ENCODE data around the gene RGS9. TPM values are rescaled to one million over a fixed set of nuclear protein-coding genes. Genes with fewer than 3 reads are reported as not detected.
"Not testable (repeated sequence)": the region's sequence is repeated elsewhere in the genome, so short reads cannot be mapped to it uniquely, and the experiment has no call there.

The RGS9 gene
- total RNA-seq, 1 donor from 2014 or later, result 7.9 TPM

DNA sequence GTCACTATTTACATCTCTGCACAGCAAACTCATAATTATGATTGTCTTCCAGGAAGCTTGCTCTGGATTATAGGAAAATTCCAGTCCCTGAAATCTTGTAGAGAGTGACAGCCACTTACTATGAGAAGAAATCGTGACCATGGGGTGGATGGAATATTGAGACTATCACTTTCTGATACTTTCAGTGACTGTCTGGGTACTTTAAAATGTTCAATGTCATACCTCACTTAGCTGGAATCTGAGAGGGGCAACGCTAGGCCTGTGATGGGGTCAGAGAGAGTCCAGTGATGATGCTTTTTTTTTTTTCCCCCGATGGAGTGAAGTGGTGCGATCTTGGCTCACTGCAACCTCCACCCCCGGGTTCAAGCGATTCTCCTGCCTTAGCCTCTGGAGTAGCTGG lies 32.2 kb upstream of the RGS9 start:
- Histone ChIP-seq H3K27me3 (ENCODE audit: low read depth) (no peaks in the 10 kb centered on the region), H3K36me3 (no peaks in the 10 kb centered on the region), H3K9me3 (no peaks in the 10 kb centered on the region), H3K4me1 (peaks cover 25% of the 10 kb centered on the region), H3K4me3 (no peak overlapping the region), H3K27ac (no peak overlapping the region)
- ATAC-seq (no peak), DNase-seq (no peak)
- intact Hi-C loops (cut with DNase I), result no loop called here
- TF ChIP-seq, protein P1, sequence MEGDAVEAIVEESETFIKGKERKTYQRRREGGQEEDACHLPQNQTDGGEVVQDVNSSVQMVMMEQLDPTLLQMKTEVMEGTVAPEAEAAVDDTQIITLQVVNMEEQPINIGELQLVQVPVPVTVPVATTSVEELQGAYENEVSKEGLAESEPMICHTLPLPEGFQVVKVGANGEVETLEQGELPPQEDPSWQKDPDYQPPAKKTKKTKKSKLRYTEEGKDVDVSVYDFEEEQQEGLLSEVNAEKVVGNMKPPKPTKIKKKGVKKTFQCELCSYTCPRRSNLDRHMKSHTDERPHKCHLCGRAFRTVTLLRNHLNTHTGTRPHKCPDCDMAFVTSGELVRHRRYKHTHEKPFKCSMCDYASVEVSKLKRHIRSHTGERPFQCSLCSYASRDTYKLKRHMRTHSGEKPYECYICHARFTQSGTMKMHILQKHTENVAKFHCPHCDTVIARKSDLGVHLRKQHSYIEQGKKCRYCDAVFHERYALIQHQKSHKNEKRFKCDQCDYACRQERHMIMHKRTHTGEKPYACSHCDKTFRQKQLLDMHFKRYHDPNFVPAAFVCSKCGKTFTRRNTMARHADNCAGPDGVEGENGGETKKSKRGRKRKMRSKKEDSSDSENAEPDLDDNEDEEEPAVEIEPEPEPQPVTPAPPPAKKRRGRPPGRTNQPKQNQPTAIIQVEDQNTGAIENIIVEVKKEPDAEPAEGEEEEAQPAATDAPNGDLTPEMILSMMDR (IDR thresholded peaks at IDR 0.05), result no peak

DNA sequence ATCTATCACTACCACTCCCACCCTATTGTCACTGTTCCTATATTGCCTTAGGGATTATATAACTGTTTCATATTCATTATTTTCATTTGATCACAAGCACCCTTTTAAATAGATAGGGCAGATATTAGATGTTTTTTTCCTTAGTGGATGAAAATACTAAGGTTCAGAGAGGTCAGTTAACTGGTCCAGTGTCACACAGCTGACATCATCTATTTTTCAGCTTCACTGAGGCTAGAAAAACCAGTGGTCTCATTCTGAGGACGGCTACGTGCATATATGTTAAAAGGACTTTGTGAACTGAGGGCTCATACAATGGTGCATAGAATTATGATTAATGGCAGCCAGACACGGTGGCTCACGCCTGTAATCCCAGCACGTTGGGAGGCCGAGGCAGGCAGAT lies 29.0 kb upstream of the RGS9 start:
- TF ChIP-seq, protein P1 (IDR thresholded peaks at IDR 0.05), result no peak
- Histone ChIP-seq H3K4me3 (no peak overlapping the region), H3K27me3 (ENCODE audit: low read depth) (no peaks in the 10 kb centered on the region), H3K27ac (no peak overlapping the region), H3K9me3 (no peaks in the 10 kb centered on the region), H3K36me3 (no peaks in the 10 kb centered on the region), H3K4me1 (peaks cover 16% of the 10 kb centered on the region)
- DNase-seq (no peak), ATAC-seq (no peak)
- intact Hi-C loops (cut with DNase I), result no loop called here

DNA sequence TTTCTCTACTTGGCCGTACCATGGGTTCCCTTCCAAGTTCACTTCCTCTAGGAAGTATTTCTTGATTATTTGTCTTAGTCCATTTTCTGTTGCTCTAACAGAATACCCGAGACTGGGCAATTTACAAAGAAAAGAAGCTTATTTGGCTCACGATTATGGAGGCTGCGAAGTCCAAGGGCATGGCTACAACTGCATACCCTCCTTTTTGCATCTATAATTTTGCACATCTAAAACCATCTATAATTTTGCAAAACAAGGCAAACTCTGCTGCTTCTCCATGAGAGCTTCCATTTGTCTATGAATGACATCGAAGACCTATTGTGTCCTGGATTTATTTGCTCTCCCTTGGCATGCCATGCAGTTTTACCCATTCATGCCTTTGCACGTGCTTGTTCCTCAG lies 27.6 kb upstream of the RGS9 start:
- TF ChIP-seq, protein P1 (IDR thresholded peaks at IDR 0.05), result no peak

DNA sequence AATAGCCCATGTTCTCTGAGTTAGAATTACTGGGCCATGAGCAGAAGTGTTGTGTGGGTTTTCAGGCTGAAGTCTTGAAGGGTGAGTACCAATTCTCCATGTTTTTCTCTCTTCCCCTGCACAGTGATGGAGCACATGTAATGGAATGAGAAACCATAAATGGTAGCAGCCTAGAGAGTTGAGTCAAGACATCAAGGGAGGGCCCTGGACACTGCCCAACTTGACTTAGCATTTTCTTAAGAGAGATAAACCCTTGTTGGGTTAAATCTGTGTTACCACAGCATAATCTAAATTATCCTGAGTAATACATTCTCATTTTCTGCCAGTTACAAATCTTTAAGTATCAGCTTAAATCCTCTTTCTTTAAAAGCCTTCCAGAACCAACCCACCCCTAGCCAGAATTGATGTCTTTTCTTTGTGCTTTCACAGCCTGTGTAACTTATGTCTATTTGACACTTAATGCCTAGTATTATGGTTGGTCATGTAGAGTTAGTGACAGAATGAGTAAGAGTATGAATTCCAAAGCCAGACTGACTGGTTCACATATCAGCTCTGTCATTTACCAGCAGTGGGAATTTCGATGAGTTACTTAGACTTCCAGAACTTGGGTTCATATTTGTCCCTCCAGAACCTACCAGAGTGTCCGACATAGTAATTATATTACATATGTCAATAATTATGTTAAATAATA lies 27.0 kb upstream of the RGS9 start:
- Histone ChIP-seq H3K27me3 (ENCODE audit: low read depth) (no peaks in the 10 kb centered on the region), H3K36me3 (no peaks in the 10 kb centered on the region), H3K4me3 (no peak overlapping the region), H3K9me3 (no peaks in the 10 kb centered on the region), H3K27ac (no peak overlapping the region), H3K4me1 (peaks cover 16% of the 10 kb centered on the region)
- intact Hi-C loops (cut with DNase I), result no loop called here
- DNase-seq (no peak), ATAC-seq (no peak)
- TF ChIP-seq, protein P1 (IDR thresholded peaks at IDR 0.05), result no peak

More for the DNA sequence above, 27.6 kb upstream of the RGS9 start:
- no peak for ATAC-seq
- no peaks in the 10 kb centered on the region for H3K9me3 ChIP-seq
- no peaks in the 10 kb centered on the region for H3K36me3 ChIP-seq
- H3K4me1 ChIP-seq, result peaks cover 16% of the 10 kb centered on the region
- H3K27me3 ChIP-seq (ENCODE audit: low read depth), result no peaks in the 10 kb centered on the region
- no peak overlapping the region for H3K4me3 ChIP-seq
- intact Hi-C loops (cut with DNase I), result no loop called here
- no peak for DNase-seq
- H3K27ac ChIP-seq, result no peak overlapping the region

DNA sequence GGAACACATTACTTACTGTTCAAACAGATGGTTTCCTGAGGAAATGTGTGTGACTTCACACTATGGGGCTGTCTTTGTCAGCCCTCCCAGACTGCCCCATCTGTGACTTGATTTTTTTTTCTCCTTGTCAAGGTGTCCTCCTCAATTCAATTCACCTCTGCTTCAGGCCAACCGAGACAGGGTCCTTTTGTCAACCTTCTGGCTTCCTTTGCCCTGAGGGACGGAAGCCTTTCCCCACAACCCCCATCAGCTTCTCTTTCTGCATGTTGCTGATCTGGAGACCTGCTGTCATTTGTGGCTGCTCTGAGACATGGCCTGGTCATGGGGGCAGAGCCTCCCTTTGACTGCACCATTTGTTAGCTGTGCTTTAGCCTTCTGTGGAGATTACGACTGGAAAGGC lies 21.3 kb upstream of the RGS9 start:
- Histone ChIP-seq H3K27ac (no peak overlapping the region), H3K4me3 (no peak overlapping the region), H3K36me3 (no peaks in the 10 kb centered on the region), H3K4me1 (no peaks in the 10 kb centered on the region), H3K27me3 (ENCODE audit: low read depth) (no peaks in the 10 kb centered on the region), H3K9me3 (no peaks in the 10 kb centered on the region)
- DNase-seq (no peak), ATAC-seq (no peak)
- intact Hi-C loops (cut with DNase I), result no loop called here
- TF ChIP-seq, protein P1 (IDR thresholded peaks at IDR 0.05), result no peak

DNA sequence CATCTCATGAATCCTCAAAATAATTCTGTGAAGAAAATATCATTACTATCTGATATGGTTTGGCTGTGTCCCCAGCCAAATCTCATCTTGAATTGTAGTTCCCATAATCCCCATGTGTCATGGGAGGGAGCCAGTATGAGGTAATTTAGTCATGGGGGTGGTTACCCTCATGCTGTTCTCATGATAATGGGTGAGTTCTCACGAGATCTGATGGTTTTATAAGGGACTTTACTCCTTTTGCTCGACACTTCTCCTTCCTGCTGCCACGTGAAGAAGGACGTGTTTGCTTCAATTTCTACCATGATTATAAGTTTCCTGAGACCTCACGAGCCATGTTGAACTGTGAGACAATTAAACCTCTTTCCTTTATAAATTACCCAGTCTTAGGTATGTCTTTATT lies 20.7 kb upstream of the RGS9 start:
- H3K4me3 ChIP-seq; ATAC-seq; H3K27me3 ChIP-seq (ENCODE audit: low read depth); H3K36me3 ChIP-seq; H3K4me1 ChIP-seq; intact Hi-C loops (cut with DNase I); H3K27ac ChIP-seq; H3K9me3 ChIP-seq; DNase-seq: not testable (repeated sequence)

All from lower lobe of right lung (tissue), 2 donors.